Tibial artery (tissue), 4 donors: ENCODE results near the gene TNFRSF19.

ENCODE experiments used
- DNase-seq, 2 donors: peaks; one replicate each; pipeline ENCODE4 v3.0.0-alpha.2; 2019
- H3K27ac ChIP-seq, 2 donors: fragments of 200-600 bp; sonication (generic) in 1 of 2; 1 replicate in 1 of 2; 2 replicates in 1 of 2; pipeline ENCODE4 v1.5.1; 2018 to 2019; ENCODE audit warnings: mild to moderate bottlenecking in 1 of 2
- H3K27me3 ChIP-seq, 2 donors: fragments of 200-600 bp; sonication (generic) in 1 of 2; one replicate each; pipeline versions ENCODE4 v1.5.1 to v1.6.0; 2016 to 2019
- H3K36me3 ChIP-seq, 3 donors: fragments of 200-600 bp; sonication (generic) in 2 of 3; one replicate each; pipeline ENCODE4 v1.5.1; 2016 to 2019; ENCODE audit warnings: mild to moderate bottlenecking in 2 of 3
- H3K4me1 ChIP-seq, 4 donors: fragments of 200-600 bp; sonication (generic) in 2 of 4; 1 replicate in 3 of 4; 2 replicates in 1 of 4; pipeline ENCODE4 v1.5.1; 2016 to 2019
- H3K4me3 ChIP-seq, 2 donors: fragments of 200-600 bp; sonication (generic) in 1 of 2; 1 replicate in 1 of 2; 2 replicates in 1 of 2; pipeline ENCODE4 v1.5.1; 2018 to 2019; ENCODE audit warnings: mild to moderate bottlenecking in 2 of 2
- H3K9me3 ChIP-seq, 3 donors: fragments of 200-600 bp; sonication (generic) in 1 of 3; one replicate each; pipeline ENCODE4 v1.5.1; 2016 to 2019
- intact Hi-C: fragments of 100-400 bp; cut with DNase I; formaldehyde crosslinking; loops from one replicate; pipeline ENCODE4 v1.15.0; 2023; ENCODE audit warnings: low total_unique reads
- TF ChIP-seq, protein P1 (sequence below), 2 experiments: fragments of 200-600 bp in 1 of 2; fragments of 450-650 bp in 1 of 2; IDR thresholded peaks; one replicate each; pipeline ENCODE4 v1.5.1; 2017 to 2019; ENCODE audit warnings: antibody characterized with exemption in 2 of 2, mild to moderate bottlenecking in 1 of 2, moderate library complexity in 1 of 2

Gene TNFRSF19

DNA sequence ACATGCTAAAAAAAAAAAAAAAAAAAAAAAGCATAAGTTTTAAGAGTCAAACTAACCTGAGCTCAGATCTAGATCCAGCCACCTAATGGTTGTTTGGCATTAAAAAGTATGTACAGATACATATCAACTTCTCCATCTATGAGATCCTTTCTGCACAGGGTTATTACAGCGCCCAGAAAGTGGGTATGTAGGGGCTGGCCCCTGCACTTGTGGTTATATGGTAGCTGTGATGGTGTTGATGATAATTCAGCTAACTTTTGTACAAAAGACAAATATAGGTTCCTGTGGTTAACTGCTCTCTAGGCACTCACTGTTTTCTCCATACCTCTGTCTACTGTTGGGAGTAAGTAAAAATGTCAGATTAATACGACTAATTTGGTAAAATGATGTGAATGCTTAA lies 81.7 kb downstream of the TNFRSF19 start:
- Histone ChIP-seq H3K4me1 (no peaks in the 10 kb centered on the region), H3K36me3 (no peaks in the 10 kb centered on the region), H3K27ac (no peak overlapping the region), H3K27me3 (no peaks in the 10 kb centered on the region), H3K9me3 (no peaks in the 10 kb centered on the region), H3K4me3 (no peak overlapping the region)
- DNase-seq: no peak
- intact Hi-C loops: no loop called here
- TF ChIP-seq, protein P1, sequence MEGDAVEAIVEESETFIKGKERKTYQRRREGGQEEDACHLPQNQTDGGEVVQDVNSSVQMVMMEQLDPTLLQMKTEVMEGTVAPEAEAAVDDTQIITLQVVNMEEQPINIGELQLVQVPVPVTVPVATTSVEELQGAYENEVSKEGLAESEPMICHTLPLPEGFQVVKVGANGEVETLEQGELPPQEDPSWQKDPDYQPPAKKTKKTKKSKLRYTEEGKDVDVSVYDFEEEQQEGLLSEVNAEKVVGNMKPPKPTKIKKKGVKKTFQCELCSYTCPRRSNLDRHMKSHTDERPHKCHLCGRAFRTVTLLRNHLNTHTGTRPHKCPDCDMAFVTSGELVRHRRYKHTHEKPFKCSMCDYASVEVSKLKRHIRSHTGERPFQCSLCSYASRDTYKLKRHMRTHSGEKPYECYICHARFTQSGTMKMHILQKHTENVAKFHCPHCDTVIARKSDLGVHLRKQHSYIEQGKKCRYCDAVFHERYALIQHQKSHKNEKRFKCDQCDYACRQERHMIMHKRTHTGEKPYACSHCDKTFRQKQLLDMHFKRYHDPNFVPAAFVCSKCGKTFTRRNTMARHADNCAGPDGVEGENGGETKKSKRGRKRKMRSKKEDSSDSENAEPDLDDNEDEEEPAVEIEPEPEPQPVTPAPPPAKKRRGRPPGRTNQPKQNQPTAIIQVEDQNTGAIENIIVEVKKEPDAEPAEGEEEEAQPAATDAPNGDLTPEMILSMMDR (IDR thresholded peaks at IDR 0.05): no peak

DNA sequence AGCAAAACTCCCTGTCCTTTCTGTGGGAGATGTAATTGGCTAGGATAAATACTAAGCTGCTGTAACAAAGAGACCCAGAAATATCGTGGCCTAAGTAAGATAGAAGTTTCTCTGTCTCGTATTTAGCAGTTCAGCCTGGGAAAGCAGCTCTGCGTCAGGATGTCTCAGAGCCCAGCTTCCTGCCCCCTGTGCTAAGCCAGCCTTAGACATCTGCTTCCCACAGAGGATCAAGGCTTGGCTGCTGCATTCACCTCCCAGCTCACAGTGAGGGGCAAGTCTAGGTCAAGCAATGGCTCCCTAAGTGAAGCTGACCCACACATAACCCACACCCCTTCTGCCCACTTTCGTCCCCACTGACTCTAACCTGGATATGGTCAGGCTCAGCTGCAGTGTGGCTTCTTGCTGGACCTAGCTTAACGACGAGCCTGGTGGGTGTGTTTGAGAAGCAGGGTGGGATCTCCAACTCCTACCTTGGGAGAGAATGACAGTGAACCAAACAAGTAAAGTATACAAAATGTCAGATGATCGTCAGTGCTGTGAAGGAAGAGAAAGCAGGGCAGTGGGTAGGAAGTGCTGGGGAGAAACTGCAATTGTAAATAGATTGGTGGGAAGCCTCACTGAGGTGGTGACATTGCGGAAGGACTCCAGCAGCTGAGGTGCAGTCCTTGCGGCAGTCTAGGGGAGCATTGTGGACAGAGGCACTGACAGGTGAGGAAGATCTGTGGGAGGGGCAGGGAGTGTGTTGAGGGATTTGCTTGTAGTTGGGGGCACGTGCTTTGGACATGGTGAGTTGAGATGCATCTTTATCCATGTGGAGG lies 82.9 kb downstream of the TNFRSF19 start:
- Histone ChIP-seq H3K27ac (no peak overlapping the region), H3K9me3 (no peaks in the 10 kb centered on the region), H3K4me1 (no peaks in the 10 kb centered on the region), H3K4me3 (no peak overlapping the region), H3K27me3 (no peaks in the 10 kb centered on the region), H3K36me3 (no peaks in the 10 kb centered on the region)
- TF ChIP-seq, protein P1 (IDR thresholded peaks at IDR 0.05): no peak
- intact Hi-C loops: no loop called here
- no peak for DNase-seq

DNA sequence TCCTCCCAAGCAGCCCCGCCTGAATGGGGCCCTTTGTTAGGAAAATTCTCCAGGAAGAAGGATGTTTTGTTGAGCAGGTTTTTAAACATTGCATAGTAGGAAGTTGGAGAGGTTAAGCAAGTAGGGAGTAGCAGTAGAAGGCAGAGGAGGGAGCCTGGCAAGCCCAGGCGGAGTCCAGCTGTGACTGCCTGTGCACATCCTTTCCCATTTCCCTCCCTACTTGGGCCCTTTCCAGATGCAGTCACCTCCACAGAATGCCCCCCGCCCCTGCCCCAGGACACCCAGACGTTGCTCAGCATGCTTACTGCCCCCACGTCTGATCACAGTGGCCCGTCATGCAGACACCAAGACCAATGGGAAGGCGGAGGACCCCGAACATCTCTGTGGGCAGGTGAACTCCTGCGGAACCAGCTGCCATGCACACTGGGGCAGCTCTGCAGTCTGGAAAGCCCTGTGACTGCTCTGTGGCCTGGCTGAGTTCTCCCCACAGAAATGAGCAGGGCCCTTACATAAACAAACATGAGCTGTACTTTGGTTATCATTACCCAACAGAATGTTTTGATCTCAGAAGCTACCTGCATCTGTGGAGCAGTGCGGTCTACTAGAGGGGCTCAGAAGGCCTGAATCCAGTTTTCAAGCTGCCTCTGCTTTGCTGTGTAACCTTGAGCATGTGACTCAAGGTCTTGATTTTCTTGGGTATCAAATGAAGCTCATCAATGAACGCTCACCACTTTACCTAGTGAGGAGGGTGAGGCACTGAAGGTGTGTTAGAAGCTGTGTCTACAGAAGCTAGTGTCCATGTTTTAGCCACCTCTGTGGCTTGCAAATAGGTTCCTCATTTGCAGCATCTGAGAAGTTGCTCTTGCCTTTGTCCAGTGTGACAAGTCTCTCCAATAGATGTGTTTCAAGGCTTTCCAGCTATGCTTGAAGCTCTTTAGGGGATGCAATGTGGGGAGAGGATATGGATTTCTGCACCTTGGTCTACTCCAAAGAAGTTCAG lies 84.2 kb downstream of the TNFRSF19 start:
- TF ChIP-seq, protein P1 (IDR thresholded peaks at IDR 0.05): no peak
- Histone ChIP-seq H3K27ac (no peak overlapping the region), H3K27me3 (no peaks in the 10 kb centered on the region), H3K36me3 (no peaks in the 10 kb centered on the region), H3K4me3 (no peak overlapping the region), H3K4me1 (no peaks in the 10 kb centered on the region), H3K9me3 (no peaks in the 10 kb centered on the region)
- no peak for DNase-seq
- intact Hi-C loops: no loop called here

DNA sequence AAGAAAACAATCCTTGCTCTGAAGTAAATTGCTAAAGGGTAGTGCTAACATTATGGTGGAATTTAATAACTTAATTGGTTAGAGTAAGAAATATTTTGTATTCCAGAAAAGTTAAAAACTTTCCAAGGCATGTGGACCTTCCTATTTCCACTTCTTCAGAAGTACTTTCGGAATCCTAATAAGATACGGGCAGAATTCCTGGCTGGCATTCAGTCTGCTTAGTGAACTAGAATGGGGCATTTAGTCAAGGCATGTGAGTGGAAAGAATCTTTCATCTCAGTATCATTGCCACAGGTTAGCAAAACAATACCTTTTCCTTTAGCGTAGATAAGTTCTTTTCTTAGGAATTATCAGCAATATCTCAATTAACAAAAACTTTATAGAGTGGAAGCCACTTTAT lies 85.1 kb downstream of the TNFRSF19 start:
- Histone ChIP-seq H3K27me3 (no peaks in the 10 kb centered on the region), H3K4me1 (no peaks in the 10 kb centered on the region), H3K36me3 (no peaks in the 10 kb centered on the region), H3K9me3 (no peaks in the 10 kb centered on the region), H3K27ac (no peak overlapping the region), H3K4me3 (no peak overlapping the region)
- intact Hi-C loops: no loop called here
- no peak for DNase-seq
- TF ChIP-seq, protein P1 (IDR thresholded peaks at IDR 0.05): no peak

DNA sequence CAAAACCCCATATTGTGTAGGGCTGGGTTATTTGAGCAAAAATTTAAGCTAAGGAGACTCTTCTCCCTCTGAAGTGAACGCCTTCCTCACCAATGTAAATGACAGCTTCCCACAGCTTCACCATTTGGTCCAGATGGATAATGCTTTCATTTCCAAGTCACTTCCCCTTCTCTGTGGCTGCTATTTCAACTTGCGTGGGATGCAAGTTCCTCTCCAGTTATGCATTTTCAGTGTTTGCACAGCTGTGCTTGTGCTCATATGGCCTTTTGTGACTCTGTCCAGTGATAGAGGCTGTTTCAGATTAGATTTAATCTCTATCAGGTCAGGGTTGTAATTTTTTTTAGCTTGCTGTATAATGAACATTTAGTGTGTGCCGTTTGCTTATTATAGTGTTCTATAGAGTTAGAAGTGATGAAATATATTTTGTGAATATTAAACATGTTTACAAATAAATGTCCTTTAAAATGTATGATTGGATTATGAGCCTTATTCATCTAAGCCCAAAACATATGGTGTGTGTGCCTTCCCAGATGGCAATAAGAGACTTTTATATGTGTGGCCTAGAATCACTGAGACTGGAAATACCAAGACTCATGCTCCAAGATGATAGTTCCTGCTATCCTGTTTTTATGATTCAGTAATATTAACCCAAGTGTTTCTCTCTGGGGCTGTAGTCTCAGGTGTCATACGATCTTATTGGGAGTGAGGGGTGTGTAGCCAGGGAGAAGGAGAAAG lies 86.6 kb downstream of the TNFRSF19 start:
- TF ChIP-seq, protein P1 (IDR thresholded peaks at IDR 0.05): no peak
- Histone ChIP-seq H3K36me3 (no peaks in the 10 kb centered on the region), H3K27ac (no peak overlapping the region), H3K9me3 (no peaks in the 10 kb centered on the region), H3K4me1 (no peaks in the 10 kb centered on the region), H3K4me3 (no peak overlapping the region), H3K27me3 (no peaks in the 10 kb centered on the region)
- intact Hi-C loops: no loop called here
- no peak for DNase-seq
